ENCODE measurements around the gene NT5DC4.
A peak's percentile ranks its signal among the peaks of the same experiment; 100 is the strongest.

NT5DC4 gene

GRCh38 chr2:112783187-112783714 lies 62.4 kb downstream of the NT5DC4 start:
- H3K4me3 ChIP-seq (ENCODE audit: low read depth, low read length): peak overlapping the region; percentile 31
- no peak for DNase-seq (ENCODE audit: low read depth)
- no peak for TF ChIP-seq CTCF (IDR thresholded peaks at IDR 0.05; ENCODE audit: low read depth, low read length, missing control alignments)

GRCh38 chr2:112784199-112785189 lies 63.7 kb downstream of the NT5DC4 start, which contains the start of gene IL1A:
Gene IL1A (minus strand): TSS chr2:112784493. CDS start chr2:112783770, 723 bp downstream.
- peak within 1 kb of the TSS; percentile 31 for H3K4me3 ChIP-seq (ENCODE audit: low read depth, low read length)
- no peak for DNase-seq (ENCODE audit: low read depth)
- TF ChIP-seq CTCF (IDR thresholded peaks at IDR 0.05; ENCODE audit: low read depth, low read length, missing control alignments): no peak

- DNase-seq (ENCODE audit: low read depth): no peak
- TF ChIP-seq CTCF (IDR thresholded peaks at IDR 0.05; ENCODE audit: low read depth, low read length, missing control alignments): no peak
- H3K4me3 ChIP-seq (ENCODE audit: low read depth, low read length): no peak overlapping the region
These were observed 66.5 kb downstream of the NT5DC4 start for GRCh38 chr2:112787294-112787693.

GRCh38 chr2:112787729-112788393 lies 67.0 kb downstream of the NT5DC4 start:
- no peak for TF ChIP-seq CTCF (IDR thresholded peaks at IDR 0.05; ENCODE audit: low read depth, low read length, missing control alignments)
- H3K4me3 ChIP-seq (ENCODE audit: low read depth, low read length): no peak overlapping the region
- no peak for DNase-seq (ENCODE audit: low read depth)

- no peak for DNase-seq (ENCODE audit: low read depth)
- TF ChIP-seq CTCF (IDR thresholded peaks at IDR 0.05; ENCODE audit: low read depth, low read length, missing control alignments): no peak
- no peak overlapping the region for H3K4me3 ChIP-seq (ENCODE audit: low read depth, low read length)
These were observed 67.8 kb downstream of the NT5DC4 start for GRCh38 chr2:112788653-112789052.
